ENCODE results near the gene CAMTA2. TPM values are rescaled to one million over a fixed set of nuclear protein-coding genes. Genes with fewer than 3 reads are reported as not detected.

The CAMTA2 gene
- polyA plus RNA-seq, 1 donor from 2014 or later, result 7.3 TPM

- no peaks in the 10 kb centered on the region for H4K20me1 ChIP-seq (ENCODE audit: insufficient read depth)
- peaks cover 3% of the 10 kb centered on the region for H3K27me3 ChIP-seq (ENCODE audit: insufficient read depth, low read depth, low read length)
- TF ChIP-seq EP300 (conservative IDR thresholded peaks at IDR 0.05; ENCODE audit: poor library complexity, severe bottlenecking) (peak; percentile 43), EZH2 (IDR thresholded peaks at IDR 0.05; ENCODE audit: borderline replicate concordance, insufficient read depth, low read length, poor library complexity, severe bottlenecking) (no peak), REST (IDR thresholded peaks at IDR 0.05; ENCODE audit: borderline replicate concordance) (no peak), SMC3 (conservative IDR thresholded peaks at IDR 0.05; ENCODE audit: poor library complexity) (no peak), MXI1 (conservative IDR thresholded peaks at IDR 0.05; ENCODE audit: poor library complexity, severe bottlenecking) (peak; percentile 82), RAD21 (conservative IDR thresholded peaks at IDR 0.05) (no peak), CTCF (IDR thresholded peaks at IDR 0.05; ENCODE audit: poor library complexity, severe bottlenecking) (no peak), TAF1 (IDR thresholded peaks at IDR 0.05; ENCODE audit: low read depth) (no peak), POLR2AphosphoS5 (IDR thresholded peaks at IDR 0.05) (peak; percentile 75)
- no peaks in the 10 kb centered on the region for H3K9me3 ChIP-seq (ENCODE audit: low read length)
- no peaks in the 10 kb centered on the region for H3K9me2 ChIP-seq (ENCODE audit: insufficient read depth, low read length)
- peak within 1 kb of the TSS; percentile 82 for H3K27ac ChIP-seq (ENCODE audit: low read length)
- no peaks in the 10 kb centered on the region for H3F3A ChIP-seq (ENCODE audit: insufficient read depth, low read length, poor library complexity, severe bottlenecking)
- H3K9ac ChIP-seq (ENCODE audit: low read length), result peak within 1 kb of the TSS; percentile 87
- H3K79me2 ChIP-seq (replicated peaks; ENCODE audit: insufficient read depth, low read length), result peaks cover 5% of the 10 kb centered on the region
- peak within 1 kb of the TSS; percentile 89 for H3K4me2 ChIP-seq (ENCODE audit: low read length)
- H3K4me3 ChIP-seq (ENCODE audit: low read length), result peak within 1 kb of the TSS; percentile 99
- H2AFZ ChIP-seq (ENCODE audit: low read depth, low read length), result peak within 1 kb of the TSS; percentile 83
- no peaks in the 10 kb centered on the region for H3K36me3 ChIP-seq (ENCODE audit: insufficient read depth, low read length)
These were observed 39.1 kb downstream of the CAMTA2 start, which contains the start of gene PFN1 for GRCh38 chr17:4948166-4948930. TSS of gene PFN1 (minus strand) at chr17:4948530. CDS start at chr17:4948394, 136 bp downstream.

- Histone ChIP-seq H3K4me3 (ENCODE audit: low read length) (peak overlapping the region; percentile 99), H4K20me1 (ENCODE audit: insufficient read depth) (no peaks in the 10 kb centered on the region), H3K4me2 (ENCODE audit: low read length) (peak overlapping the region; percentile 76), H3K9me3 (ENCODE audit: low read length) (no peaks in the 10 kb centered on the region), H3K27ac (ENCODE audit: low read length) (peak overlapping the region; percentile 82), H3K36me3 (ENCODE audit: insufficient read depth, low read length) (no peaks in the 10 kb centered on the region), H2AFZ (ENCODE audit: low read depth, low read length) (peak overlapping the region; percentile 56), H3K9ac (ENCODE audit: low read length) (peak overlapping the region; percentile 87), H3K9me2 (ENCODE audit: insufficient read depth, low read length) (no peaks in the 10 kb centered on the region), H3K79me2 (replicated peaks; ENCODE audit: insufficient read depth, low read length) (peaks cover 5% of the 10 kb centered on the region), H3K27me3 (ENCODE audit: insufficient read depth, low read depth, low read length) (peaks cover 3% of the 10 kb centered on the region), H3F3A (ENCODE audit: insufficient read depth, low read length, poor library complexity, severe bottlenecking) (no peaks in the 10 kb centered on the region)
- TF ChIP-seq SMC3 (conservative IDR thresholded peaks at IDR 0.05; ENCODE audit: poor library complexity) (no peak), EP300 (conservative IDR thresholded peaks at IDR 0.05; ENCODE audit: poor library complexity, severe bottlenecking) (no peak), TAF1 (IDR thresholded peaks at IDR 0.05; ENCODE audit: low read depth) (no peak), POLR2AphosphoS5 (IDR thresholded peaks at IDR 0.05) (no peak), MXI1 (conservative IDR thresholded peaks at IDR 0.05; ENCODE audit: poor library complexity, severe bottlenecking) (no peak), EZH2 (IDR thresholded peaks at IDR 0.05; ENCODE audit: borderline replicate concordance, insufficient read depth, low read length, poor library complexity, severe bottlenecking) (no peak), RAD21 (conservative IDR thresholded peaks at IDR 0.05) (no peak), REST (IDR thresholded peaks at IDR 0.05; ENCODE audit: borderline replicate concordance) (no peak), CTCF (IDR thresholded peaks at IDR 0.05; ENCODE audit: poor library complexity, severe bottlenecking) (no peak)
These were observed 39.9 kb downstream of the CAMTA2 start for GRCh38 chr17:4947411-4948165.
